ENCODE measurements around the gene HJV.

Gene HJV

DNA sequence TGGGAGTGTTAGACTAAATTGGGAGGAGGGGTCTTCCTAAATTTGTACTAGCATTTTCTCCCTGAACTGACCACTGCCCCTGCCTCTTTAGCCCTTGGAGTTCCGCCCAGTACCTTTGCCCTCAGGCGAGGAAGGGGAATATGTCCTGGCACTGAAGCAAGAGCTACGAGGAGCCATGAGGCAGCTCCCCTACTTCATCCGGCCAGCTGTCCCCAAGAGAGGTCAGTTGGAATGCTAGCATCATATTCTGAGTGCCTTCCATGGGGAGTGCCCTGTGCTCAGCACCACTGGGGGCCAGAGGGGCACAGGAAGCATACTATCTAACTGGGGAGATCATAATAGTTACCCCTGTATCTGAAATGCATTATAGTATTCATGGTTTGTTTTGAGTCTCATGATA, 46.3 kb downstream of the HJV start:
- H2AFZ ChIP-seq (ENCODE audit: low read depth) = no peak overlapping the region
- peaks cover 32% of the 10 kb centered on the region for H3K4me1 ChIP-seq (ENCODE audit: low read depth, poor library complexity, severe bottlenecking)
- no peak overlapping the region for H3K4me2 ChIP-seq
- H3K27ac ChIP-seq = no peak overlapping the region
- H3K36me3 ChIP-seq (ENCODE audit: insufficient read depth) = no peaks in the 10 kb centered on the region
- no peaks in the 10 kb centered on the region for H3K79me2 ChIP-seq (ENCODE audit: insufficient read depth, low read depth)
- no peak overlapping the region for H3K9ac ChIP-seq
- TF ChIP-seq, protein P1, sequence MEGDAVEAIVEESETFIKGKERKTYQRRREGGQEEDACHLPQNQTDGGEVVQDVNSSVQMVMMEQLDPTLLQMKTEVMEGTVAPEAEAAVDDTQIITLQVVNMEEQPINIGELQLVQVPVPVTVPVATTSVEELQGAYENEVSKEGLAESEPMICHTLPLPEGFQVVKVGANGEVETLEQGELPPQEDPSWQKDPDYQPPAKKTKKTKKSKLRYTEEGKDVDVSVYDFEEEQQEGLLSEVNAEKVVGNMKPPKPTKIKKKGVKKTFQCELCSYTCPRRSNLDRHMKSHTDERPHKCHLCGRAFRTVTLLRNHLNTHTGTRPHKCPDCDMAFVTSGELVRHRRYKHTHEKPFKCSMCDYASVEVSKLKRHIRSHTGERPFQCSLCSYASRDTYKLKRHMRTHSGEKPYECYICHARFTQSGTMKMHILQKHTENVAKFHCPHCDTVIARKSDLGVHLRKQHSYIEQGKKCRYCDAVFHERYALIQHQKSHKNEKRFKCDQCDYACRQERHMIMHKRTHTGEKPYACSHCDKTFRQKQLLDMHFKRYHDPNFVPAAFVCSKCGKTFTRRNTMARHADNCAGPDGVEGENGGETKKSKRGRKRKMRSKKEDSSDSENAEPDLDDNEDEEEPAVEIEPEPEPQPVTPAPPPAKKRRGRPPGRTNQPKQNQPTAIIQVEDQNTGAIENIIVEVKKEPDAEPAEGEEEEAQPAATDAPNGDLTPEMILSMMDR (conservative IDR thresholded peaks at IDR 0.05; ENCODE audit: low read depth, low read length) = no peak
- H4K20me1 ChIP-seq (ENCODE audit: insufficient read depth) = no peaks in the 10 kb centered on the region
- H3K27me3 ChIP-seq (ENCODE audit: insufficient read depth, low read depth) = no peaks in the 10 kb centered on the region
- no peak overlapping the region for H3K4me3 ChIP-seq (IDR thresholded peaks at IDR 0.05; ENCODE audit: insufficient read depth, low read depth, low read length)

DNA sequence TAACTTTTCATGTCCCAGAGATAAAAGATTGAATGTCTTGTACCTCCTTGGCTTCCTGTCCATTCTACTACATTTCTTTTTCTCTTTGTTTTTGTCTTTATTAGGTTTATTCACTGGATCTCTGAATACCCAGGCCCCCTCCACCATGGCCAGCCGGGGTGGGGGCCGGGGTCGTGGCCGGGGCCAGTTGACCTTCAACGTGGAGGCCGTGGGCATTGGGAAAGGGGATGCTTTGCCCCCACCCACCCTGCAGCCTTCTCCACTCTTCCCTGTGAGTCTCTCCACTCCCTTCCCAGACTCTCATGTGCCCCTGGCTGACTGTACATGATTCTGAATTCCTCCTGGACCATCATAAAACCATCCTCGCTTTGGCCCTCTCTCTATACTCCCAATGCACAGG, 46.8 kb downstream of the HJV start:
- Histone ChIP-seq H3K27me3 (ENCODE audit: insufficient read depth, low read depth) (no peaks in the 10 kb centered on the region), H3K4me2 (no peak overlapping the region), H3K27ac (no peak overlapping the region), H3K4me3 (IDR thresholded peaks at IDR 0.05; ENCODE audit: insufficient read depth, low read depth, low read length) (no peak overlapping the region), H3K4me1 (ENCODE audit: low read depth, poor library complexity, severe bottlenecking) (peaks cover 27% of the 10 kb centered on the region), H3K9ac (no peak overlapping the region), H3K36me3 (ENCODE audit: insufficient read depth) (no peaks in the 10 kb centered on the region), H2AFZ (ENCODE audit: low read depth) (no peak overlapping the region), H4K20me1 (ENCODE audit: insufficient read depth) (no peaks in the 10 kb centered on the region), H3K79me2 (ENCODE audit: insufficient read depth, low read depth) (no peaks in the 10 kb centered on the region)
- TF ChIP-seq, protein P1 (conservative IDR thresholded peaks at IDR 0.05; ENCODE audit: low read depth, low read length) = no peak

DNA sequence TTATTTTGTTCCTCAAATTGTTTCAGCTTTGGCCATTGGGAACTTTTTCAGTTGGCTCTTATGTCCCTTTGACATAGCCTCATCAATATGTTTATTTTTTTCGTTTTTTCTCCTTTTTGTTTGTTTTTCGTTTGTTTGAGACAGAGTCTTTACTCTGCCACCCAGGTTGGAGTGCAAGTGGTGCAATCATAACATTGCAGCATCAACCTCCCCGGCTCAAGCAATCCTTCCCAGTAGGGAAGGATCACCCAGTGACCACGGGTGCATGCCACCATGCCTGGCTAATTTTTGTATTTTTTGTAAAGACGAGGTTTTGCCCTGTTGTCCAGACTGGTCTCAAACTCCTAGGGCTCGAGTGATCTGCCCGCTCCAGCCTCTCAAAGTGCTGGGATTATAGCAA, 49.0 kb downstream of the HJV start:
- TF ChIP-seq, protein P1 (conservative IDR thresholded peaks at IDR 0.05; ENCODE audit: low read depth, low read length) = no peak
- Histone ChIP-seq H3K27ac (no peak overlapping the region), H3K4me3 (IDR thresholded peaks at IDR 0.05; ENCODE audit: insufficient read depth, low read depth, low read length) (no peak overlapping the region), H3K4me2 (no peak overlapping the region), H3K79me2 (ENCODE audit: insufficient read depth, low read depth) (no peaks in the 10 kb centered on the region), H3K27me3 (ENCODE audit: insufficient read depth, low read depth) (no peaks in the 10 kb centered on the region), H3K36me3 (ENCODE audit: insufficient read depth) (no peaks in the 10 kb centered on the region), H3K4me1 (ENCODE audit: low read depth, poor library complexity, severe bottlenecking) (peaks cover 6% of the 10 kb centered on the region), H2AFZ (ENCODE audit: low read depth) (no peak overlapping the region), H3K9ac (no peak overlapping the region), H4K20me1 (ENCODE audit: insufficient read depth) (no peaks in the 10 kb centered on the region)

Data from KMS-11 (cell line).